HG02840 (cell line): ENCODE results near the gene TDP1.

Source experiments
- ATAC-seq: cut with Tn5 transposase; IDR thresholded peaks from one replicate; pipeline ENCODE4 v1.9.1; 2021; ENCODE audit warnings: mild to moderate bottlenecking, moderate library complexity, moderate number of reproducible peaks; ENCODE audit not compliant: unreplicated experiment, low FRiP score

The TDP1 gene

GRCh38 chr14:89955745-89956660 lies at the start of gene TDP1:
TSS of gene TDP1 (plus strand) at chr14:89955927. CDS start at chr14:89963115, 7,188 bp downstream.
- peak; percentile 66 for ATAC-seq

- ATAC-seq, result no peak
Observed at GRCh38 chr14:89906000-89906399, 49.7 kb upstream of the TDP1 start.

DNA sequence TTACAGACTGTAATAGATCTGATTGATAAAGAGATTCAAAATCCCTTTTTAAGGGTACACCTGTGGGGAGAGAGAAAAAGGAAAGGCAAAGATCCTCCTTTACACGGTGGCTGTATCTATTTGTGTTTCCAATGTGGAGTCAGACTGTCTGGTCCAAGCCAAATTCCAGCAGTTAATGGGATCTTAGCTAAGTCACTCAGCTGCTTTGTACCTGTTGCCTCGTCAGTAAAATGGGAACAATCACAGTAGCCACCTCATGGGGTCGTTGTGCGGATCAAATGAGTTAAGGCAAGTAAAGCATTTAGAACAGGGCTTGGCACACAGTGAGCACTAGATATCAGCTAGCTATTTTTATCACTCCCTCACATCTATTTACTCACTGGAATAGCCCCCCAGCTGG lies 48.1 kb upstream of the TDP1 start:
- no peak for ATAC-seq

DNA sequence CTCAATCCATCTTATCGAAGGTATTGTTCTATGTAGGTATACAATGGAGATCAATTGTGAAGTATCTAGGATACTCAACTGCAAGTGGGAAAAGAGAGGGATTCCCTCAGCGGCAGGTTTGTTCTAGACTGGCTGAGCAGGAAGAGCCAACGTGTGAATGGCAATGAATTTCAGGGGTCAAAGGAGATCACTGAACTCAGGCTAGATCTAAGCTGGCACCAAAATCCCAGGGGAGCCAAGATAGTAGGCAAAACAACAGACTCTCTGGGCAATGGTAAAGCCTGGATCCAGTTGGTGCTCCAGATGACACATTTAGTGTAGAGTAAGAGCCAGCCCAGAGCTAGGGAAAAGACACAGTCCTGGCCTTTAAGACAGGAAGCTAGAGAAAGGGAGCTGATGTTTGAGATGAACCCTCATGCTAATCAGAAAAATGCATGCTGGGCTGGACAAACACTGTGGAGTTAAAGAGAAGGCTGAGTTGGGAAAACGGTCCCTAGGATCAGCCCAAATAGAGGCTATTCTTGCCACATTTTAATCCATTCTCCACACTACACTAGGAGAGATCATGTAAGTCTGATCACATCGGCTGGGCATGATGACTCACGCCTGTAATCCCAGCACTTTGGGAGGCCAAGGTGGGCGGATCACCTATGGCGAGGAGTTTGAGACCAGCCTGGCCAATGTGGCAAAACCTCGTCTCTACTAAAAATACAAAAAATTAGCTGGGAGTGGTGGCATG lies 46.8 kb upstream of the TDP1 start:
- no peak for ATAC-seq

DNA sequence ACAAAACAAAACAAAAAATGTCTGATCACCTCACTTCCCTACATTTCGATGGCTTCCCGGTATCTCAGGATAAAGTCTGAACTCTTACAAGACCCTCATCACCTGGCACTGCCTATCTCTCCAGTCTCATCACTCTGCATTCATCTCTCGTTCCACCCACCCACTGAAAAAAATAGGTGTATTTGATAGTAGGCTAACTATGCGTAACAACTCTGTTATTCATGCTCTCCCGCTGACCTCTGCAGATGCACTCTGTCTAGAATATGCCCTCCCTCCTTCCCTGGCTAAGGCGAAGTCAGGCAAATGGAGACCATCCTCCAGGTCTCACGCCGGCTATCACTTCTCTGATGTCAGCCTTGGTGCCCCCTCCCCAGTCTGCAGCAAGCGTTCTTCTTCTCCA lies 46.1 kb upstream of the TDP1 start:
- ATAC-seq, result no peak

DNA sequence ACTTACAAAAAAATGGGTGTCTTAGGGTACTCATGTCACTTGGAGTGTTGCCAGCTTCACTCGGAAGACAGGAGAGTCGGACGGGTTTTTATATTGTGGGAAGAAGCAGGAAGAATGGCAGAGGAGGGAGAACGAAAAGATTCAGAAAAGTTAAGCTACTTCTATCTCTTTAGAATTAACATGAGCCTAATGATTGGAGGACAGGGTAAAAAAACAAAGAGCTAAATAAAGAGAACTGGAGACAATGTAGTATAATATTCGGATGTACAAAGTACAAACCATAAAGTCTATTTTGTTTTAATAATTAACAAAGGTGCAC lies 45.1 kb upstream of the TDP1 start:
- ATAC-seq, result no peak

DNA sequence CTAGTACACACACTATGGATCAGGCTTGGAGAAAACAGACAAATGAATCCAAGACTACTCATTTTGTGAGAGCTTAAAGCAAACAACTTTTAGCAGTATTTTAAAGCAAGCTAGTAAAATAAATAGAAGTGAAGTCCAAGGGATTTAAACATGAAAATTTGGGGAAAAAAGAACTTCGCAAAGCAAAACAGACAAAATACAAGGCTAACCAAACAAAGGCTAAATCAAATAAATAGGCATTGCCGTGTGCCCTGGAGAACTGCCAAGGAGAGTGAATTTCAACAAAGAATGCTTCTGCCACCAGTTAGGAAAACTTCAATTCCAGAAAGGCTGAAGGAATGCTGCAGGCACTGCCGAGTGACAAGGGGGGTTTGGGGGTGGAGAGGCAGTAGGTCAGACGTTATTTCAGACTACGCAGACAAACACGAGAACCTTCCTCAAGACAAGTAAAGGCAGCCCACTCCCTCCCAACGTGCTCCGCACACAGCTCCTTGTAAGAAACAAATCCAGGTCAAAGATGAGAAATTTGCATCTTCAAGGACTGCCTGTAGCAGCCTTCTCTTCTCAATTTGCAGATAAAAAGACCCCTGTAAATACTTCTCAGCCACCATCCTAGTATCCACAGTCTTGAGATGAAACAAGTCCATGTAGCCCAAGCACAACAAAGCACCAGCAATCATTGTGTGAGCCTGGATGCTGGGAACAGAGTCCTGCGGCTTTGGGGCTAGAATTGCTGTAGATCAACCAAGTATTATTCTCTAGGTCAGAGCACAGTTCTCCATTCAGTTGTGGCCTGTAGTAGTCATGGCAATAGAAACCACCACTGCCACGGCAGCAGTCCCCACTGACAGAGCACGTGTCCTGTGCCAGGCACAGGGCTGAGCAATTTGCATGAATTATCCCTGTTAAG lies 44.5 kb upstream of the TDP1 start:
- ATAC-seq, result no peak

DNA sequence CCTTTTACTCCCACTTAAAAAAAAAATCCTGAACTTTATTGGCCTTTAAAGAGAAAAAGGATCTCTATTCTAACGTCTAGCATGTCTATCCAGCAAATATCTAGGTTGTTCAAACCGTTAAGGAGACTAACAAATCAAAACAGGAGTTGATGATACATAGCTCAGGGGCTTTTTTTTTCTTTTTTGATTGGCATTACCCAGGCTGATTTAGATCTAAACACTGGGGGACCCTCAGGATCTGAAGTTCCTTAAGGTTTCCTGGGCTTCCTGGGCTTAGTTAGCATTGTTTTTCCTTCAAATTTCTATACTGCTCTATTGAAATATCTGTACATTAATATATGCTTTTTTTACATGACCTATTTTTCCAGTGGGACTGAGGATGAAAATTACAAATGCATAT lies 43.5 kb upstream of the TDP1 start:
- no peak for ATAC-seq

GRCh38 chr14:89912667-89913211 lies 43.0 kb upstream of the TDP1 start:
- no peak for ATAC-seq

DNA sequence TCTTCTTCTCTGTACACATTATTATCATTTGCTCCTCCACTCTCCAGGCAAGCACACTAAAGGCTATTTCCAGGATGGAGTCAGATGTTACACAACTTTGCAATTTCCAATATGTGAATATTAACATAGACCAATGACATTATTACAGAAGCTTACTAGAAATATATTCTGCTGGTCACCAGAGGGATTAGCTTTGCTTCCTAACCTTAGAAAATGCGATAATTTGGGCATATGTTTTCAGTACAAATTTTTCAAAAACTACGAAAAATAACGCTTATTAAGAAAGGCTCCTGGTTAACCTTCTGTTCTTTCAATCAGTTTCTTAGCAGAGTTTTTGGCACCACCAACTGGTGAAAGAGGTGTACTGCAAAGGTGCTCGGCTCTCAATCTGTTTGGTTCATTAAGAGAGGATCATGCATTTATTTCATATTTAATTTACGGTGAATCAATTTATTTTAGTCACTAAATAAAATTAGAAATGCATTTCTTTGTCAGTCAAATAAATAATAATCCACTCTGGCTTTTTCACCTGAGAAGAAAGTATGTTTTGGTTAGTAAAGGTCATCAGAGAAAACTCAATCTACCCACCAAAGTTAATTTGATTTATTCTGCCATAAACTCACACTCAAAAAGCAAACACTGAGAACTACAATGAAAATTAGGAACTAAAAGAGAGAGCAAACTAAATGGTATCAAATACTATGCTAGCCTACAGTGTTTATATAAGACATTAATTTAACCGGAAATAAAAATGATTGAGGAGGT lies 40.4 kb upstream of the TDP1 start:
- ATAC-seq, result no peak

- no peak for ATAC-seq
Observed at GRCh38 chr14:89918721-89919120, 37.0 kb upstream of the TDP1 start.

GRCh38 chr14:89920056-89920455 lies 35.7 kb upstream of the TDP1 start:
- no peak for ATAC-seq

DNA sequence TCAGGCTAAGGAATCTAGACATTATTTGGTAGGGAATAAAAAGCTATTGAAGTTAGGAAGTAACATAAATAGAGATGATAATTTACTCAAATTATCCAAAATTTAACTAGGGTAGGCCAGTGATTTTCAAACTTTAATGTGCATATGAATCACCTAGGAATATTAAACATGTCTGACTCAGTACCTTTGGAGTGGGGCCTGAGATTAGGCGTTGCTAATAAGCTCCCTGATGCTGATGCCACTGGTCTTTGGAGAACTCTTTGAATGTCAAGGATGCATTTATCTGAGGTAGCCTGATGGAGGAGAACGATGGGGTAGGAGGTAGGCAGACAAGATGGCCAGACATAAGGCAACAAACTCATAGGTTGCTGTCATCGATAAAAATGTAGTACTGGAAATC lies 34.4 kb upstream of the TDP1 start:
- ATAC-seq, result no peak

DNA sequence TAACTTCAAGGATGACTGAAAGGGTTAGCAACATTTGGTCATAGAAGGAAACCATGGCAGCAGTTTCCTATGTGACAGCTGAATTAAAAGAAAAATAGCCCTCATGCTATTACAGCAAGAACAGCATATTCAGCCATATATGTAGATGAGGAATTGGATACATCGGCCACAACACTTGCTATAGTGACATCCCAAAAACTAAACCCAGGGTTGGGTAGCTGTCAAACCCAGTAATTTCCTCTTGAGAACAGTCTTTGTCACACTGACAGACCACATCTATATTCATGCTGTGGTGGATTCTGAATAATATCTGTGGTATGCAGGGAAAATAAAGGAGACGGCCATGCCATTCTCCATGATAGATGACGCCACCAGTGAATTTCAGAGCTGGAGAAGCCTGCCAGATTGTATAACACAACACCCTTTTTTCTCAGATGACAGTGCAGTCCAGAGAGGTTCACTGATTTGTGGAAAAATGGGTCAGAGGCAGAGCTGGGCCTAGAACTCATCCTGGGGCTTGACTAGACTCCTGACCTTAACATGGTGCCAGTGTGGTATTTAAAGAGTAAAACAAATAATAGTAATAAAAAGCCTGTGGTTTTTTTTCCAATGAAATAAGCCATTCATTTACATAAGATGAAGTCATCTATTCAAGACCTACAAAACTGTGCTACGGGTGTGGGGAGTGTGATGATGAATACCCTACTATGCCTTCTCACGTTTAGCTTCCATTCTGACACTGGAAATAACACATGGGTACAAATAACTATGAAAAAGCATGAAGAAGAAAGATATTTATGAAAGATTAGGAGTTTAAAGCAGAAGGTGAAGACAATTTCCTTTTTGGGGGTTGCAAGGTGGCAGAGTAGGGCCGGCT lies 33.5 kb upstream of the TDP1 start:
- ATAC-seq, result no peak

GRCh38 chr14:89924268-89924667 lies 31.5 kb upstream of the TDP1 start:
- no peak for ATAC-seq

GRCh38 chr14:89926694-89927093 lies 29.0 kb upstream of the TDP1 start:
- ATAC-seq, result no peak

DNA sequence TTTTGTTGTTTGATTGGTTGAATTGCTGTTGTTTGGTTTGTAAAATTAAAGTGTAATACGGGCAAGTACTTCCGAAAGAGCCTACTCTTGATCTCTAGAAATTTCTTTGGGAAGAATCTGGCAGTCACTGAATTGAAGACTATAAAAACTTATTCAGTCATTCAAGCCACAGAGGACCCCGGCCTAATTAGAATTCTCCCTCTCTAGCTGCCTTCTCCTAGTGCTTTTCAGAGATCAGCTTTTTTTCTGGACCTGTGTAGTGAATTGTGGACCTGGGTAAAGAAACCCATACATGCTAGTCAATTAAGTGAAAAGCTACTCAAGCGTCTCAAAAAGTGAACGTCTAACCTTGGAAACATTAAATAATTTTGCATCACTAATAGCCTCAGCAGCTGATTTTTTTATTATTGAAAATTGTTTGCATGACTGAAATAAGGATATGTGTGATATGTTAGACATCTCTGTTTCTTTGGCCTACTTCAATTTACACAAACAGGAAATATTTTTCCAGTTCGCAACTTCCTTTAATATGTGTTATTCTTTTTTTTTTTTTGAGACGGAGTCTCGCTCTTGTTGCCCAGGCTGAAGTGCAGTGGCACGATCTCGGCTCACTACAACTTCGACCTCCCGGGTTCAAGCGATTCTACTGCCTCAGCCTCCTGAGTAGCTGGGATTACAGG lies 28.4 kb upstream of the TDP1 start:
- ATAC-seq, result no peak

DNA sequence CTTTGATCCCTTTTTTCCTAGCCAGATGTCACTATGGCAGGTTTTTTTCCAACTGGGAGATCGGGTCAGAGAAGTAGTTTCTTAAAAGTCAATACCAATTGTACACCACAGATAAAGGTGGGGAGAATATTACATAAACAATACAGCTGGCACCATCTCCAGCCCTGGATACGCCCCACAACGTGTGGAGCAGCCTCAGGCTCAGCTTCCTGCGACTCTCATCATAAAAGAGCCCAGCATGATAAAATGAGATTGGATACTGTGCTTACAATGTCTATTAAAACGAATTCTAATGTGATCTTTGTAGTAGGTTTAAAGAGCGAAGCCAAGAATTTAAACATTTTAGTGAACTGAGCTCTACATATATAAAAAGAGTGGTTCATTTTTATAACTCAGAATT lies 22.7 kb upstream of the TDP1 start:
- no peak for ATAC-seq
